CD14-positive monocyte (primary cell): ENCODE data around the gene PHRF1. TPM values are rescaled to one million over a fixed set of nuclear protein-coding genes. Genes with fewer than 3 reads are reported as not detected.

ENCODE experiments used
- DNase-seq, 3 donors: peaks; one replicate each; pipeline ENCODE4 v3.0.0-alpha.2; 2011 to 2022
- H2AFZ ChIP-seq: 2 replicates; pipeline ENCODE4 v1.6.0; 2012; ENCODE audit warnings: mild to moderate bottlenecking, low read depth, low read length, inconsistent platforms; ENCODE audit not compliant: insufficient read depth, poor library complexity, severe bottlenecking
- H3K27ac ChIP-seq, 2 donors: 1 replicate in 1 of 2; 2 replicates in 1 of 2; pipeline ENCODE4 v1.5.1; 2012 to 2013; ENCODE audit warnings: low read length in 2 of 2, control low read depth in 1 of 2, inconsistent platforms in 1 of 2, low read depth in 1 of 2, mild to moderate bottlenecking in 1 of 2
- H3K27me3 ChIP-seq, 2 donors: one replicate each; pipeline versions ENCODE4 v1.6.0 to v1.6.1; 2011 to 2013; ENCODE audit warnings: low read length in 2 of 2; ENCODE audit not compliant: control insufficient read depth in 2 of 2, insufficient read depth in 2 of 2
- H3K36me3 ChIP-seq, 2 donors: replicated peaks in 1 of 2; 1 replicate in 1 of 2; 2 replicates in 1 of 2; pipeline versions ENCODE4 v1.5.1 to v1.6.1; 2012 to 2013; ENCODE audit warnings: low read length in 2 of 2, control low read depth in 1 of 2, inconsistent platforms in 1 of 2, mild to moderate bottlenecking in 1 of 2; ENCODE audit not compliant: insufficient read depth in 2 of 2, control insufficient read depth in 1 of 2
- H3K4me1 ChIP-seq, 2 donors: 1 replicate in 1 of 2; 2 replicates in 1 of 2; pipeline versions ENCODE4 v1.5.1 to v1.6.1; 2012 to 2013; ENCODE audit warnings: low read length in 2 of 2, control low read depth in 1 of 2, inconsistent platforms in 1 of 2, mild to moderate bottlenecking in 1 of 2, moderate library complexity in 1 of 2; ENCODE audit not compliant: insufficient read depth in 2 of 2, control insufficient read depth in 1 of 2
- H3K4me2 ChIP-seq: replicated peaks from 2 replicates; pipeline ENCODE3; 2012; ENCODE audit warnings: low read length, moderate library complexity, mild to moderate bottlenecking; ENCODE audit not compliant: poor library complexity, severe bottlenecking; ENCODE audit errors: extremely low read depth
- H3K4me3 ChIP-seq, 3 experiments: fragments of 200-600 bp in 1 of 3; sonication (generic) in 1 of 3; replicated peaks in 1 of 3; 1 replicate in 2 of 3; 2 replicates in 1 of 3; pipeline ENCODE4 v1.5.1; 2011 to 2013; ENCODE audit warnings: low read length in 3 of 3, mild to moderate bottlenecking in 3 of 3, control low read depth in 2 of 3, low read depth in 2 of 3, inconsistent platforms in 1 of 3, moderate library complexity in 1 of 3
- H3K79me2 ChIP-seq: 2 replicates; pipeline ENCODE4 v1.6.0; 2012; ENCODE audit warnings: mild to moderate bottlenecking, control low read depth, inconsistent platforms, low read length, moderate library complexity; ENCODE audit not compliant: insufficient read depth
- H3K9ac ChIP-seq: 2 replicates; pipeline ENCODE4 v1.6.0; 2017; ENCODE audit warnings: low read length, mild to moderate bottlenecking; ENCODE audit not compliant: insufficient read depth, poor library complexity, severe bottlenecking
- H3K9me3 ChIP-seq, 2 donors: replicated peaks in 1 of 2; 1 replicate in 1 of 2; 2 replicates in 1 of 2; pipeline versions ENCODE4 v1.5.1 to v1.6.1; 2012 to 2013; ENCODE audit warnings: low read length in 2 of 2, control low read depth in 1 of 2; ENCODE audit not compliant: control insufficient read depth in 1 of 2, insufficient read depth in 1 of 2
- H4K20me1 ChIP-seq: 2 replicates; pipeline ENCODE4 v1.6.0; 2012; ENCODE audit warnings: mild to moderate bottlenecking, low read length, control low read depth, moderate library complexity; ENCODE audit not compliant: insufficient read depth
- H3K27ac Mint-ChIP-seq, 7 donors: one replicate each; pipeline ENCODE4 v1.8.0; 2020; ENCODE audit warnings: mild to moderate bottlenecking in 7 of 7, mixed read lengths in 7 of 7, moderate library complexity in 6 of 7, inconsistent platforms in 2 of 7
- H3K27me3 Mint-ChIP-seq, 3 donors: one replicate each; pipeline ENCODE4 v1.8.0; 2021 to 2022; ENCODE audit warnings: low read depth in 3 of 3, mild to moderate bottlenecking in 3 of 3, mixed read lengths in 3 of 3, moderate library complexity in 3 of 3, inconsistent platforms in 1 of 3
- H3K36me3 Mint-ChIP-seq, 2 donors: one replicate each; pipeline ENCODE4 v1.8.0; 2020; ENCODE audit warnings: mixed read lengths in 2 of 2, inconsistent platforms in 1 of 2, mild to moderate bottlenecking in 1 of 2
- H3K4me1 Mint-ChIP-seq: one replicate; pipeline ENCODE4 v1.8.0; 2020; ENCODE audit warnings: mild to moderate bottlenecking, mixed read lengths
- H3K4me3 Mint-ChIP-seq, 2 donors: one replicate each; pipeline ENCODE4 v1.8.0; 2020; ENCODE audit warnings: mild to moderate bottlenecking in 2 of 2, mixed read lengths in 2 of 2, moderate library complexity in 1 of 2
- H3K9me3 Mint-ChIP-seq, 7 donors: one replicate each; pipeline ENCODE4 v1.8.0; 2020 to 2022; ENCODE audit warnings: mixed read lengths in 7 of 7, mild to moderate bottlenecking in 6 of 7, moderate library complexity in 6 of 7, inconsistent platforms in 2 of 7
- CTCF ChIP-seq: fragments of 200-600 bp; IDR thresholded peaks from one replicate; pipeline ENCODE4 v1.8.0; 2022; ENCODE audit warnings: antibody characterized with exemption, mild to moderate bottlenecking
- WGBS: methylation state at CpG from one replicate; pipeline ENCODE4 v1.1.5; 2013; ENCODE audit warnings: missing lambda C conversion rate; ENCODE audit not compliant: insufficient coverage; 5-methylcytosine and 5-hydroxymethylcytosine counted together
- intact Hi-C, 2 donors: fragments of 100-400 bp; cut with micrococcal nuclease; formaldehyde crosslinking; loops; one replicate each; pipeline versions ENCODE4 v1.15.0 to v1.15.1; 2023
- polyA plus RNA-seq, 3 donors: library from polyadenylated mRNA; depleted of rRNA in 1 of 3; unstranded in 2 of 3; stranded (reverse) in 1 of 3; fragments of 300-500 nt in 2 of 3; fragments of >200 nt in 1 of 3; fragmentation: Illumina TruSeq in 2 of 3; gene quantifications; 1 replicate in 2 of 3; 2 replicates in 1 of 3; pipeline ENCODE4 v1.2.3, GENCODE V29; 2012 to 2021

The PHRF1 gene
- polyA plus RNA-seq, 3 donors = 1.3 to 11.1 (median 3.3) TPM

GRCh38 chr11:643366-643765, 67.1 kb downstream of the PHRF1 start:
- H3K4me2 ChIP-seq = no peak overlapping the region
- Mint-ChIP-seq H3K27me3 (peaks cover 16 to 31% (median 22%) of the 10 kb centered on the region in 3 donors), H3K36me3 (peaks cover 28 to 64% of the 10 kb centered on the region in 2 donors), H3K4me3 (no peak overlapping the region), H3K4me1 (peaks cover 6% of the 10 kb centered on the region), H3K27ac (no peak overlapping the region), H3K9me3 (peaks cover 0 to 10% (median 8%) of the 10 kb centered on the region in 7 donors)
- H2AFZ ChIP-seq = no peak overlapping the region
- no peak overlapping the region for H3K27ac ChIP-seq
- no peak for DNase-seq
- H3K4me1 ChIP-seq = peaks cover 16 to 20% of the 10 kb centered on the region in 2 donors
- H4K20me1 ChIP-seq = peaks cover 11% of the 10 kb centered on the region
- no peaks in the 10 kb centered on the region for H3K79me2 ChIP-seq
- peaks cover 0 to 7% of the 10 kb centered on the region in 2 donors for H3K9me3 ChIP-seq
- H3K9ac ChIP-seq = no peak overlapping the region
- intact Hi-C loops = no loop called here
- TF ChIP-seq CTCF = no peak
- peaks cover 25 to 56% of the 10 kb centered on the region in 2 donors for H3K36me3 ChIP-seq
- H3K27me3 ChIP-seq = peaks cover 9 to 23% of the 10 kb centered on the region in 2 donors
- 82% methylated on average over 9 of the region's 9 CpGs for WGBS
- no peak overlapping the region for H3K4me3 ChIP-seq

- Histone ChIP-seq H3K27ac (no peak overlapping the region), H3K4me1 (peaks cover 16 to 20% of the 10 kb centered on the region in 2 donors), H3K9me3 (peaks cover 0 to 6% of the 10 kb centered on the region in 2 donors), H3K4me2 (no peak overlapping the region), H3K79me2 (no peaks in the 10 kb centered on the region), H3K9ac (no peak overlapping the region), H3K27me3 (peaks cover 4 to 16% of the 10 kb centered on the region in 2 donors), H4K20me1 (peaks cover 11% of the 10 kb centered on the region), H3K36me3 (peaks cover 25 to 63% of the 10 kb centered on the region in 2 donors), H3K4me3 (no peak overlapping the region), H2AFZ (no peak overlapping the region)
- Mint-ChIP-seq H3K36me3 (peaks cover 28 to 69% of the 10 kb centered on the region in 2 donors), H3K27ac (peak overlapping the region in 1 of 7 donors; percentile 25), H3K27me3 (peaks cover 9 to 24% (median 15%) of the 10 kb centered on the region in 3 donors), H3K9me3 (peaks cover 0 to 4% (median 3%) of the 10 kb centered on the region in 7 donors), H3K4me1 (peaks cover 6% of the 10 kb centered on the region), H3K4me3 (no peak overlapping the region)
- WGBS = 96% methylated on average over 42 of the region's 50 CpGs
- DNase-seq = no peak
- TF ChIP-seq CTCF = no peak
- intact Hi-C loops = no loop called here
Measured at GRCh38 chr11:643849-644738, 67.8 kb downstream of the PHRF1 start.
